Hepatocyte (in vitro differentiated cells): ENCODE results near the gene HTT. TPM values are rescaled to one million over a fixed set of nuclear protein-coding genes. Genes with fewer than 3 reads are reported as not detected.

Experiments
- DNase-seq: peaks from one replicate; pipeline ENCODE4 v3.0.0-alpha.2; 2016; ENCODE audit warnings: low spot score
- H2AFZ ChIP-seq: fragments of 200-600 bp; sonication (generic); 2 replicates; pipeline ENCODE4 v1.6.0; 2016; ENCODE audit warnings: antibody characterized with exemption, mild to moderate bottlenecking
- H3K27ac ChIP-seq: fragments of 200-600 bp; sonication (generic); 2 replicates; pipeline ENCODE4 v1.5.1; 2016; ENCODE audit warnings: mild to moderate bottlenecking
- H3K27me3 ChIP-seq: fragments of 200-600 bp; sonication (generic); 2 replicates; pipeline ENCODE4 v1.6.1; 2016
- H3K36me3 ChIP-seq: fragments of 200-600 bp; sonication (generic); replicated peaks from 2 replicates; pipeline ENCODE4 v1.5.1; 2016; ENCODE audit warnings: low read depth; ENCODE audit not compliant: insufficient read depth
- H3K4me1 ChIP-seq: fragments of 200-600 bp; sonication (generic); 2 replicates; pipeline ENCODE4 v1.5.1; 2016; ENCODE audit warnings: mild to moderate bottlenecking, moderate library complexity; ENCODE audit not compliant: insufficient read depth
- H3K4me2 ChIP-seq: fragments of 200-600 bp; sonication (generic); 2 replicates; pipeline ENCODE4 v1.6.0; 2016
- H3K4me3 ChIP-seq: fragments of 200-600 bp; sonication (generic); 2 replicates; pipeline ENCODE4 v1.5.1; 2016; ENCODE audit warnings: mild to moderate bottlenecking
- H3K79me2 ChIP-seq: fragments of 200-600 bp; sonication (generic); 2 replicates; pipeline ENCODE4 v1.6.0; 2017; ENCODE audit warnings: mild to moderate bottlenecking
- H3K9me2 ChIP-seq: fragments of 200-600 bp; sonication (generic); replicated peaks from 2 replicates; pipeline ENCODE4 v1.6.0; 2017; ENCODE audit warnings: mild to moderate bottlenecking; ENCODE audit not compliant: insufficient read depth
- H3K9me3 ChIP-seq: fragments of 200-600 bp; sonication (generic); 2 replicates; pipeline ENCODE4 v1.5.1; 2016; ENCODE audit warnings: low read depth, mild to moderate bottlenecking
- H4K20me1 ChIP-seq: fragments of 200-600 bp; sonication (generic); 2 replicates; pipeline ENCODE4 v1.6.0; 2016; ENCODE audit warnings: mild to moderate bottlenecking; ENCODE audit not compliant: insufficient read depth, poor library complexity, severe bottlenecking
- CTCF ChIP-seq: fragments of 200-600 bp; sonication (generic); IDR thresholded peaks from 2 replicates; pipeline ENCODE4 v1.5.1; 2016; ENCODE audit warnings: antibody characterized with exemption, mild to moderate bottlenecking; ENCODE audit not compliant: poor library complexity
- EZH2 ChIP-seq: fragments of 200-600 bp; sonication (generic); IDR thresholded peaks from 2 replicates; pipeline ENCODE4 v1.6.1; 2016; ENCODE audit warnings: antibody characterized with exemption, mild to moderate bottlenecking, borderline replicate concordance
- EZH2phosphoT487 ChIP-seq: fragments of 200-600 bp; sonication (generic); IDR thresholded peaks from one replicate; pipeline ENCODE4 v1.6.1; 2018; ENCODE audit warnings: antibody characterized with exemption, mild to moderate bottlenecking, low read depth, moderate library complexity; ENCODE audit not compliant: unreplicated experiment, severe bottlenecking
- WGBS: methylation state at CpG from one replicate; pipeline ENCODE4 v1.1.6; 2016; ENCODE audit warnings: low lambda C conversion rate; ENCODE audit errors: missing lambda C conversion rate; 5-methylcytosine and 5-hydroxymethylcytosine counted together
- polyA plus RNA-seq: library from polyadenylated mRNA; unstranded; fragments of >200 nt; fragmentation: Nextera tagmentation; extraction: Ambion mirVana; gene quantifications from 2 replicates; pipeline ENCODE4 v1.2.1, GENCODE V29; 2016
- total RNA-seq: library from RNA; depleted of rRNA; stranded (reverse); fragments of >200 nt; gene quantifications from 2 replicates; pipeline ENCODE4 v1.2.3, GENCODE V29; 2014

HTT gene
- total and polyA plus RNA-seq, 2 experiments from 2014 or later = 12.4 to 33.9 TPM

DNA sequence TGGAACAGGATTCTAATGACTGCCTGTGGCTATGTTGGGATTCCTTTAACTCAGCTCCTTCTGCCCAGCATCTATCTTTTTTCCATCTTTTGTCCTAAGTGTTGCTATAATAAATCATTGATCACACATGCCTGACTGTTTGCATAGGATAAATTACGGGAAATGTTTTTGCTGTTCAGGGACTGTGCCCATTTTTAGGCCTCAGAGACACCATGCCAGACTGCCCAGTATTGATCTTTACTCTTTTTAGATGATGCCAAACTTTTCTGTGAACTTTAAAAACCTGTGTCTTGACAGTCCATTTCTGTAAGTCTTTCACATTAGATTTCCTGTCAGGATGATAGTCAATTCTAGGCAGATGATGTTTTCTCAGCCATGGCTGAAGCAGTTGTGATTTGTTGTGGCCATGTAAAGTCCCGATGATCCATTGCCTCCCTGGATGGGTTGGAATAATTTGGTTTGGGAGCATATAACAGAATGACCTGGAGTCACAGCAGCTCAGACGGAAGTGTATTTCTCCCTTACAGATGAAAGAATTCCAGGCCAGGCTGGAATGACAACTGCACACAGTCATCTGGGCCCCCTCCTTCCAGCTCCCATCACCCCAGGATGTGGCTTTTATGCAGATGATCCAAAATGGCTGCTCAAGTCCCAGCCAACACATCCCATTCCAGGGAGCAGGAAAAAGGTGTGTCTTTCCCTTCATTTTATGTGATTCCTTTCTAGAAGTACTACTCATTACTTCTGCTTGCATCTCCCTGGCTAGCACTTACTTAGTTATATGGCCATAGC, 3.6 kb upstream of the HTT start:
- no peaks in the 10 kb centered on the region for H3K36me3 ChIP-seq
- no peak overlapping the region for H2AFZ ChIP-seq
- H3K4me2 ChIP-seq = no peak overlapping the region
- no peaks in the 10 kb centered on the region for H3K27me3 ChIP-seq
- no peaks in the 10 kb centered on the region for H3K9me2 ChIP-seq
- peaks cover 2% of the 10 kb centered on the region for H3K4me1 ChIP-seq
- peaks cover 2% of the 10 kb centered on the region for H3K79me2 ChIP-seq
- H3K9me3 ChIP-seq = no peaks in the 10 kb centered on the region
- no peak for DNase-seq
- H3K4me3 ChIP-seq = no peak overlapping the region
- H3K27ac ChIP-seq = no peak overlapping the region
- TF ChIP-seq CTCF (no peak), EZH2phosphoT487 (no peak), EZH2 (no peak)
- peaks cover 1% of the 10 kb centered on the region for H4K20me1 ChIP-seq
- 88% methylated on average over 3 of the region's 3 CpGs for WGBS

- peaks cover 11% of the 10 kb centered on the region for H3K79me2 ChIP-seq
- peaks cover 11% of the 10 kb centered on the region for H3K4me1 ChIP-seq
- WGBS = 96% methylated on average over 7 of the region's 7 CpGs
- DNase-seq = no peak
- no peaks in the 10 kb centered on the region for H3K9me3 ChIP-seq
- H3K27me3 ChIP-seq = no peaks in the 10 kb centered on the region
- H2AFZ ChIP-seq = no peak overlapping the region
- no peak overlapping the region for H3K4me2 ChIP-seq
- H3K9me2 ChIP-seq = no peaks in the 10 kb centered on the region
- H3K36me3 ChIP-seq = no peaks in the 10 kb centered on the region
- H4K20me1 ChIP-seq = peaks cover 6% of the 10 kb centered on the region
- no peak overlapping the region for H3K4me3 ChIP-seq
- TF ChIP-seq EZH2phosphoT487 (no peak), CTCF (no peak), EZH2 (no peak)
- H3K27ac ChIP-seq = no peak overlapping the region
Observed at GRCh38 chr4:3071811-3072210, 2.7 kb upstream of the HTT start.

DNA sequence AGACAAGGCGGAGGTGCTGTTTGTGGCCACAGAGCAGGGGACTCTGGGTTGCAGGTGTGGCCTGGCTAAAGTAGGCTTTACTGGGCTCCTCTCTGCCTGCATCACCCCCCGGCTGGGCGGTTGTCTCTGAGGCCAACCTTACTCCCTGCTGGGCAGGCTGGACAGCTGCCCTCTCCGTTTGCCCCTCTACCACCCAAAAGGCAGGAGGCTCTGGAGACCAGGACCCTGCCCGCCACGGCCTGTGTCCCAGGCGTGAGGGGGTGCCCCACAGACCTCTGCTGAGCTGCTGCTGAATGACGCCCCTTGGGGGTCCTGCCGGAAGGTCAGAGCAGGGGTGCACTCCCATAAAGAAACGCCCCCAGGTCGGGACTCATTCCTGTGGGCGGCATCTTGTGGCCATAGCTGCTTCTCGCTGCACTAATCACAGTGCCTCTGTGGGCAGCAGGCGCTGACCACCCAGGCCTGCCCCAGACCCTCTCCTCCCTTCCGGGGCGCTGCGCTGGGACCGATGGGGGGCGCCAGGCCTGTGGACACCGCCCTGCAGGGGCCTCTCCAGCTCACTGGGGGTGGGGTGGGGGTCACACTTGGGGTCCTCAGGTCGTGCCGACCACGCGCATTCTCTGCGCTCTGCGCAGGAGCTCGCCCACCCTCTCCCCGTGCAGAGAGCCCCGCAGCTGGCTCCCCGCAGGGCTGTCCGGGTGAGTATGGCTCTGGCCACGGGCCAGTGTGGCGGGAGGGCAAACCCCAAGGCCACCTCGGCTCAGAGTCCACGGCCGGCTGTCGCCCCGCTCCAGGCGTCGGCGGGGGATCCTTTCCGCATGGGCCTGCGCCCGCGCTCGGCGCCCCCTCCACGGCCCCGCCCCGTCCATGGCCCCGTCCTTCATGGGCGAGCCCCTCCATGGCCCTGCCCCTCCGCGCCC, 1.1 kb upstream of the HTT start:
- Histone ChIP-seq H3K4me2 (peak overlapping the region; percentile 100), H2AFZ (peak overlapping the region; percentile 89)
- no peak for DNase-seq

More for the DNA sequence above, 1.1 kb upstream of the HTT start:
- no peaks in the 10 kb centered on the region for H3K9me3 ChIP-seq
- H4K20me1 ChIP-seq = peaks cover 17% of the 10 kb centered on the region
- peak overlapping the region; percentile 60 for H3K4me3 ChIP-seq
- peaks cover 27% of the 10 kb centered on the region for H3K79me2 ChIP-seq
- no peaks in the 10 kb centered on the region for H3K27me3 ChIP-seq
- WGBS = 27% methylated on average over 30 of the region's 54 CpGs
- H3K27ac ChIP-seq = peak overlapping the region; percentile 66
- TF ChIP-seq EZH2phosphoT487 (no peak), CTCF (peak; percentile 15), EZH2 (no peak)
- H3K9me2 ChIP-seq = no peaks in the 10 kb centered on the region
- H3K36me3 ChIP-seq = no peaks in the 10 kb centered on the region
- peaks cover 17% of the 10 kb centered on the region for H3K4me1 ChIP-seq
